ENCODE results near the gene EDN3. TPM values are rescaled to one million over a fixed set of nuclear protein-coding genes. Genes with fewer than 3 reads are reported as not detected.

EDN3 gene
- total and polyA plus RNA-seq, 2 experiments from 2014 or later = 0.13 to 0.17 TPM

DNA sequence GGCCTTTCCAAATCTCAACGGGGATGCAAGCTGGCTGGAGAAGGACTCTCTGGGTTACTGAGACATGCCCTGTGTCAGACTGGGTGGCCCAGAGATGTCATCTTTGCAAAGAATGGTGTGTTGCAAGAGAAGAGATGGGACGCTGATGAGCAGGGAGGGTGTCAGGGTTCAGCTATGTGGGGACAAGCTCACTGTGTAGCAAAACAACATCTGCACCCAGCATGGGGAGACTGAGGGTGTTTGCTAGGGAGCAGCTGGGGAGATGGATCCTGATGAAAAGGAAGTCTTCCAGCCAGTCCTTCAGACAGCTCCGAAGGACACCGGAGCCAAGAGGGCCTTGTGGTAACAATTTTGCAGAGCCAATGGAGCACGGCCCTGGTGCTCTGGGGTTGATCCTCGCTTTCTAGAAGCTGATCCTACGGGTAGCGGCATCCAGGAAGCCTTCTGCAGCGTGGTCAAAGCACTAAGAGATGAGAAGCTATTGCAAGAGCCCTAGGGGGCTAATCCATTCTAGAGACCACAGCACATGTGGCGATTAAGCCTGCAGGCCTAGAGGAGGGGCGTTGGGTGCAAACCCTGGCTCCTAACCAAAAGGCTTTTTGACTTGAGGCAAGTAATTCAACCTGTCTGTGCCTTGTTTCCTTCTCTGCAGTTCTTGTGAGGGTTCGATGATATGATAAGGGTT is 39.9 kb downstream of the EDN3 start:
- DNase-seq (ENCODE audit: low spot score) = no peak
- Mint-ChIP-seq H3K4me1 (no peaks in the 10 kb centered on the region), H3K36me3 (ENCODE audit: low read depth) (no peaks in the 10 kb centered on the region), H3K27ac (no peak overlapping the region), H3K27me3 (ENCODE audit: insufficient read depth, low read depth, poor library complexity) (peaks cover 8% of the 10 kb centered on the region), H3K4me3 (no peak overlapping the region), H3K9me3 (peaks cover 6% of the 10 kb centered on the region; the same call in 2 of the 3 replicates)
- Histone ChIP-seq H3K27me3 (ENCODE audit: insufficient read depth) (no peaks in the 10 kb centered on the region), H3K79me2 (replicated peaks; ENCODE audit: insufficient read depth) (no peaks in the 10 kb centered on the region), H3K4me1 (ENCODE audit: insufficient read depth) (no peaks in the 10 kb centered on the region), H3K27ac (ENCODE audit: low read depth) (no peak overlapping the region), H3F3A (replicated peaks; ENCODE audit: low read depth) (no peaks in the 10 kb centered on the region), H4K20me1 (replicated peaks; ENCODE audit: insufficient read depth) (no peaks in the 10 kb centered on the region), H3K9me2 (ENCODE audit: insufficient read depth) (no peaks in the 10 kb centered on the region), H3K4me3 (no peak overlapping the region), H3K36me3 (ENCODE audit: insufficient read depth) (no peaks in the 10 kb centered on the region), H2AFZ (no peak overlapping the region), H3K4me2 (no peak overlapping the region)
- ATAC-seq = no peak
- TF ChIP-seq STAT1 (IDR thresholded peaks at IDR 0.05; ENCODE audit: unreplicated experiment) (no peak), ZNF331 (CRISPR knock-in tag; IDR thresholded peaks at IDR 0.05; ENCODE audit: low read depth) (no peak), POLR2AphosphoS5 (IDR thresholded peaks at IDR 0.05; ENCODE audit: low read depth) (no peak), JUNB (IDR thresholded peaks at IDR 0.05; ENCODE audit: unreplicated experiment) (no peak), CREB1 (CRISPR knock-in tag; IDR thresholded peaks at IDR 0.05; ENCODE audit: low read depth) (no peak), EZH2 (IDR thresholded peaks at IDR 0.05; ENCODE audit: low read depth, unreplicated experiment) (no peak), ZNF114 (CRISPR knock-in tag; IDR thresholded peaks at IDR 0.05) (no peak), NANOG (IDR thresholded peaks at IDR 0.05; ENCODE audit: borderline replicate concordance) (no peak), EZH2phosphoT487 (IDR thresholded peaks at IDR 0.05; ENCODE audit: unreplicated experiment) (no peak)
- TF ChIP-seq, protein P1, sequence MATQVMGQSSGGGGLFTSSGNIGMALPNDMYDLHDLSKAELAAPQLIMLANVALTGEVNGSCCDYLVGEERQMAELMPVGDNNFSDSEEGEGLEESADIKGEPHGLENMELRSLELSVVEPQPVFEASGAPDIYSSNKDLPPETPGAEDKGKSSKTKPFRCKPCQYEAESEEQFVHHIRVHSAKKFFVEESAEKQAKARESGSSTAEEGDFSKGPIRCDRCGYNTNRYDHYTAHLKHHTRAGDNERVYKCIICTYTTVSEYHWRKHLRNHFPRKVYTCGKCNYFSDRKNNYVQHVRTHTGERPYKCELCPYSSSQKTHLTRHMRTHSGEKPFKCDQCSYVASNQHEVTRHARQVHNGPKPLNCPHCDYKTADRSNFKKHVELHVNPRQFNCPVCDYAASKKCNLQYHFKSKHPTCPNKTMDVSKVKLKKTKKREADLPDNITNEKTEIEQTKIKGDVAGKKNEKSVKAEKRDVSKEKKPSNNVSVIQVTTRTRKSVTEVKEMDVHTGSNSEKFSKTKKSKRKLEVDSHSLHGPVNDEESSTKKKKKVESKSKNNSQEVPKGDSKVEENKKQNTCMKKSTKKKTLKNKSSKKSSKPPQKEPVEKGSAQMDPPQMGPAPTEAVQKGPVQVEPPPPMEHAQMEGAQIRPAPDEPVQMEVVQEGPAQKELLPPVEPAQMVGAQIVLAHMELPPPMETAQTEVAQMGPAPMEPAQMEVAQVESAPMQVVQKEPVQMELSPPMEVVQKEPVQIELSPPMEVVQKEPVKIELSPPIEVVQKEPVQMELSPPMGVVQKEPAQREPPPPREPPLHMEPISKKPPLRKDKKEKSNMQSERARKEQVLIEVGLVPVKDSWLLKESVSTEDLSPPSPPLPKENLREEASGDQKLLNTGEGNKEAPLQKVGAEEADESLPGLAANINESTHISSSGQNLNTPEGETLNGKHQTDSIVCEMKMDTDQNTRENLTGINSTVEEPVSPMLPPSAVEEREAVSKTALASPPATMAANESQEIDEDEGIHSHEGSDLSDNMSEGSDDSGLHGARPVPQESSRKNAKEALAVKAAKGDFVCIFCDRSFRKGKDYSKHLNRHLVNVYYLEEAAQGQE (IDR thresholded peaks at IDR 0.05; ENCODE audit: unreplicated experiment) = no peak
- TF ChIP-seq, protein P2, sequence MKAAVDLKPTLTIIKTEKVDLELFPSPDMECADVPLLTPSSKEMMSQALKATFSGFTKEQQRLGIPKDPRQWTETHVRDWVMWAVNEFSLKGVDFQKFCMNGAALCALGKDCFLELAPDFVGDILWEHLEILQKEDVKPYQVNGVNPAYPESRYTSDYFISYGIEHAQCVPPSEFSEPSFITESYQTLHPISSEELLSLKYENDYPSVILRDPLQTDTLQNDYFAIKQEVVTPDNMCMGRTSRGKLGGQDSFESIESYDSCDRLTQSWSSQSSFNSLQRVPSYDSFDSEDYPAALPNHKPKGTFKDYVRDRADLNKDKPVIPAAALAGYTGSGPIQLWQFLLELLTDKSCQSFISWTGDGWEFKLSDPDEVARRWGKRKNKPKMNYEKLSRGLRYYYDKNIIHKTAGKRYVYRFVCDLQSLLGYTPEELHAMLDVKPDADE (IDR thresholded peaks at IDR 0.05) = no peak
- TF ChIP-seq, protein P3, sequence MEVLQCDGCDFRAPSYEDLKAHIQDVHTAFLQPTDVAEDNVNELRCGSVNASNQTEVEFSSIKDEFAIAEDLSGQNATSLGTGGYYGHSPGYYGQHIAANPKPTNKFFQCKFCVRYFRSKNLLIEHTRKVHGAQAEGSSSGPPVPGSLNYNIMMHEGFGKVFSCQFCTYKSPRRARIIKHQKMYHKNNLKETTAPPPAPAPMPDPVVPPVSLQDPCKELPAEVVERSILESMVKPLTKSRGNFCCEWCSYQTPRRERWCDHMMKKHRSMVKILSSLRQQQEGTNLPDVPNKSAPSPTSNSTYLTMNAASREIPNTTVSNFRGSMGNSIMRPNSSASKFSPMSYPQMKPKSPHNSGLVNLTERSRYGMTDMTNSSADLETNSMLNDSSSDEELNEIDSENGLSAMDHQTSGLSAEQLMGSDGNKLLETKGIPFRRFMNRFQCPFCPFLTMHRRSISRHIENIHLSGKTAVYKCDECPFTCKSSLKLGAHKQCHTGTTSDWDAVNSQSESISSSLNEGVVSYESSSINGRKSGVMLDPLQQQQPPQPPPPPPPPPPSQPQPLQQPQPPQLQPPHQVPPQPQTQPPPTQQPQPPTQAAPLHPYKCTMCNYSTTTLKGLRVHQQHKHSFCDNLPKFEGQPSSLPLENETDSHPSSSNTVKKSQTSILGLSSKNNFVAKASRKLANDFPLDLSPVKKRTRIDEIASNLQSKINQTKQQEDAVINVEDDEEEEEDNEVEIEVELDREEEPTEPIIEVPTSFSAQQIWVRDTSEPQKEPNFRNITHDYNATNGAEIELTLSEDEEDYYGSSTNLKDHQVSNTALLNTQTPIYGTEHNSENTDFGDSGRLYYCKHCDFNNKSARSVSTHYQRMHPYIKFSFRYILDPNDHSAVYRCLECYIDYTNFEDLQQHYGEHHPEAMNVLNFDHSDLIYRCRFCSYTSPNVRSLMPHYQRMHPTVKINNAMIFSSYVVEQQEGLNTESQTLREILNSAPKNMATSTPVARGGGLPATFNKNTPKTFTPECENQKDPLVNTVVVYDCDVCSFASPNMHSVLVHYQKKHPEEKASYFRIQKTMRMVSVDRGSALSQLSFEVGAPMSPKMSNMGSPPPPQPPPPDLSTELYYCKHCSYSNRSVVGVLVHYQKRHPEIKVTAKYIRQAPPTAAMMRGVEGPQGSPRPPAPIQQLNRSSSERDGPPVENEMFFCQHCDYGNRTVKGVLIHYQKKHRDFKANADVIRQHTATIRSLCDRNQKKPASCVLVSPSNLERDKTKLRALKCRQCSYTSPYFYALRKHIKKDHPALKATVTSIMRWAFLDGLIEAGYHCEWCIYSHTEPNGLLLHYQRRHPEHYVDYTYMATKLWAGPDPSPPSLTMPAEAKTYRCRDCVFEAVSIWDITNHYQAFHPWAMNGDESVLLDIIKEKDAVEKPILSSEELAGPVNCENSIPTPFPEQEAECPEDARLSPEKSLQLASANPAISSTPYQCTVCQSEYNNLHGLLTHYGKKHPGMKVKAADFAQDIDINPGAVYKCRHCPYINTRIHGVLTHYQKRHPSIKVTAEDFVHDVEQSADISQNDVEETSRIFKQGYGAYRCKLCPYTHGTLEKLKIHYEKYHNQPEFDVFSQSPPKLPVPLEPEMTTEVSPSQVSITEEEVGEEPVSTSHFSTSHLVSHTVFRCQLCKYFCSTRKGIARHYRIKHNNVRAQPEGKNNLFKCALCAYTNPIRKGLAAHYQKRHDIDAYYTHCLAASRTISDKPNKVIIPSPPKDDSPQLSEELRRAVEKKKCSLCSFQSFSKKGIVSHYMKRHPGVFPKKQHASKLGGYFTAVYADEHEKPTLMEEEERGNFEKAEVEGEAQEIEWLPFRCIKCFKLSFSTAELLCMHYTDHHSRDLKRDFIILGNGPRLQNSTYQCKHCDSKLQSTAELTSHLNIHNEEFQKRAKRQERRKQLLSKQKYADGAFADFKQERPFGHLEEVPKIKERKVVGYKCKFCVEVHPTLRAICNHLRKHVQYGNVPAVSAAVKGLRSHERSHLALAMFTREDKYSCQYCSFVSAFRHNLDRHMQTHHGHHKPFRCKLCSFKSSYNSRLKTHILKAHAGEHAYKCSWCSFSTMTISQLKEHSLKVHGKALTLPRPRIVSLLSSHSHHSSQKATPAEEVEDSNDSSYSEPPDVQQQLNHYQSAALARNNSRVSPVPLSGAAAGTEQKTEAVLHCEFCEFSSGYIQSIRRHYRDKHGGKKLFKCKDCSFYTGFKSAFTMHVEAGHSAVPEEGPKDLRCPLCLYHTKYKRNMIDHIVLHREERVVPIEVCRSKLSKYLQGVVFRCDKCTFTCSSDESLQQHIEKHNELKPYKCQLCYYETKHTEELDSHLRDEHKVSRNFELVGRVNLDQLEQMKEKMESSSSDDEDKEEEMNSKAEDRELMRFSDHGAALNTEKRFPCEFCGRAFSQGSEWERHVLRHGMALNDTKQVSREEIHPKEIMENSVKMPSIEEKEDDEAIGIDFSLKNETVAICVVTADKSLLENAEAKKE (CRISPR knock-in tag; IDR thresholded peaks at IDR 0.05) = no peak
- TF ChIP-seq, protein P4, sequence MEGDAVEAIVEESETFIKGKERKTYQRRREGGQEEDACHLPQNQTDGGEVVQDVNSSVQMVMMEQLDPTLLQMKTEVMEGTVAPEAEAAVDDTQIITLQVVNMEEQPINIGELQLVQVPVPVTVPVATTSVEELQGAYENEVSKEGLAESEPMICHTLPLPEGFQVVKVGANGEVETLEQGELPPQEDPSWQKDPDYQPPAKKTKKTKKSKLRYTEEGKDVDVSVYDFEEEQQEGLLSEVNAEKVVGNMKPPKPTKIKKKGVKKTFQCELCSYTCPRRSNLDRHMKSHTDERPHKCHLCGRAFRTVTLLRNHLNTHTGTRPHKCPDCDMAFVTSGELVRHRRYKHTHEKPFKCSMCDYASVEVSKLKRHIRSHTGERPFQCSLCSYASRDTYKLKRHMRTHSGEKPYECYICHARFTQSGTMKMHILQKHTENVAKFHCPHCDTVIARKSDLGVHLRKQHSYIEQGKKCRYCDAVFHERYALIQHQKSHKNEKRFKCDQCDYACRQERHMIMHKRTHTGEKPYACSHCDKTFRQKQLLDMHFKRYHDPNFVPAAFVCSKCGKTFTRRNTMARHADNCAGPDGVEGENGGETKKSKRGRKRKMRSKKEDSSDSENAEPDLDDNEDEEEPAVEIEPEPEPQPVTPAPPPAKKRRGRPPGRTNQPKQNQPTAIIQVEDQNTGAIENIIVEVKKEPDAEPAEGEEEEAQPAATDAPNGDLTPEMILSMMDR (conservative IDR thresholded peaks at IDR 0.05; ENCODE audit: low read depth in 2 of 2) = no peak

All from GM23338 (cell line).